RCC 7860 (cell line): ENCODE measurements around the gene STK39.

ENCODE experiments used
- DNase-seq: peaks from one replicate; pipeline ENCODE4 v3.0.0-alpha.2; 2015; ENCODE audit warnings: low spot score
- FAIRE-seq: peaks from 2 replicates; lab custom pipeline; 2012; peaks lifted over from hg19 to GRCh38; lab: Jason Lieb, UNC

STK39 gene

GRCh38 chr2:168244318-168244717 lies 3.1 kb downstream of the STK39 start:
- DNase-seq: no peak
- peak; percentile 37 for FAIRE-seq

DNA sequence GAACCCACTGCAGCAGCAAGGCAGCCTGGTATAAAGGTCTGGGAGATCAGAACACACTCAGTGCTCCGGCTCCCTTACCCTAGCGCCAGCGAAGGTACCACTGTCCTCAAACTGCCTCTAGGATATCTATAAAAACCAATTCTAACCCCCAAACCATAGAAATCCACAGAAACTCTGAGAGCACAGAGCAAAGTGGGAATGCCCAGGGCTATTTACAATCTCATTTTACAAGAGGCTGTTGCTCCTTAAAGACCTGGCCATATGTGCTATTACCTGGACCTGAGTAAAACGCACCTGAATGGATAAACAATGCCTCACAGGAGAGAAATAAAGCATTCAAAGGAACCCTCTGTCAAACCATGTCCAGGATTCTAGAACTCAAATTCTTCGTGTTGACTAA lies 4.3 kb downstream of the STK39 start:
- DNase-seq: no peak

GRCh38 chr2:168241746-168242145 lies 5.6 kb downstream of the STK39 start:
- no peak for DNase-seq
- FAIRE-seq: no peak

More for the DNA sequence above, 4.3 kb downstream of the STK39 start:
- no peak for FAIRE-seq

GRCh38 chr2:168241208-168241607 lies 6.2 kb downstream of the STK39 start:
- DNase-seq: no peak
- FAIRE-seq: no peak

DNA sequence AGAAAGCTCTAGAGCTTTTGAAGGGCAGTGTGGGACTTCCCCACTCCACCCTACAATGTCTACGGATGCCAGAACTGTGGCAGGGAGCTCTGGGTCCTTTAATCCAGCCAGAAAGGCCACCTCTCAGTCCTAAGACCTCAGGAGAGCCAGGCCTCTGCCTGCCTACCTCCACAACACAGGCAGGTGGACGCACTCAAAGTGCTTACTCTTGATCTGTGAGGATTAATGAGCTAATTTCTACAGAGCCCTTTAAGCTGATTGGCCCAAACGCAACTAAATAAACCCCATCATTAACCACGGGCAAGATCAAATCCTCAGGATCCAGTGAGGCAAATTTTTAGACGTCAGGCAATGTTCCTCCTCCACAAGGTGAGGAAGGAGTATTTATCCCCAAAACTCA lies 8.1 kb downstream of the STK39 start:
- DNase-seq (no peak), FAIRE-seq (no peak)

DNA sequence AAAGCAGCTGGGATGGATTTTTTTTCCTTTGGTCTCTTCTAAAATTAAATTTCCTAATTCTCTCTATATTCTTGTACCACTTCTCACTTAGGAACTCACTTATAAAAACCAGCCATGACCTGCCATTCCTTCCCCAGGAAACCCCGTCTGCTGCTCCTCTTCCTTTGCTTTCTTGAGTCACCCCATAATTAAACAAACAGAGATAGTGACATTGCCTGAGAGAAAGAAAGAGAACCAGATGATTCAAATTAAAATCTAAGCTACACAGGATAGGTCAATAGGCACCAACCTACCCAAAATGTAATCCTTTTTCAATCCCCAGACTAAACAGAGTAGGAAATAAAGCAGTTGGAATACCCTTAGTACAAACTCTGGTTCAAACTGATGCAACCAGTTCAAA lies 9.7 kb downstream of the STK39 start:
- no peak for DNase-seq
- no peak for FAIRE-seq

DNA sequence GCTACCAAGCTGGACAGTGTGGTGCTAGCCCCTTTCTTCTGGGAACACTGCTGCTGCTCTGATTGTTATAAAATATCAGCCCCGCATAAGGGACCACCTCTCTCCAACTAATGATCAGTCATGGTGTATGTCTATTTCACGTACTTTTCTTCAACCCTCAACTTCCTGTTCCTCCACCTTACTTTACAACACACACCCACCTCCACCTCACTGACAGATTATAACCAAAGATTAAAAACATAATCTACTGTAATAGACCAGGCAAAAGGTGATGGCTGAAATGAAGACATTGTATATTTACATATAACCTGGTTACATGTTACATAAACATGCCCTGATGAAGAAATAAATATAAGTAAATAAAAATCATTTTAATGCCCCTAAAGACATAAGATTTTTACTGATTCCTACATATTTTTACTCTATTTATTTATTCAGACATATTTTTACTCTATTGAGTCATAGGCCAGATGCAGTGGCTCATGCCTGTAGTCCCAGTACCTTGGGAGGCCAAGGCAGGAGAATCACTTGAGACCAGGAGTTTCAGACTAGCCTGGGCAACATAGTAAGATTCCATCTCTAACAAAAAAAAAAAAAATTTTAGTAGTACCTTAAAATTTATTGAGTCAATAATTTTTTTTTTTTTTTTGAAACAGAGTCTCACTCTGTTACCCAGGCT lies 12.8 kb downstream of the STK39 start:
- DNase-seq (no peak), FAIRE-seq (no peak)

GRCh38 chr2:168233726-168234406 lies 13.5 kb downstream of the STK39 start:
- FAIRE-seq: no peak
- no peak for DNase-seq

GRCh38 chr2:168233166-168233565 lies 14.2 kb downstream of the STK39 start:
- no peak for FAIRE-seq
- DNase-seq: no peak

GRCh38 chr2:168231609-168232241 lies 15.7 kb downstream of the STK39 start:
- FAIRE-seq (no peak), DNase-seq (no peak)

GRCh38 chr2:168230389-168230788 lies 17.0 kb downstream of the STK39 start:
- FAIRE-seq (no peak), DNase-seq (no peak)

DNA sequence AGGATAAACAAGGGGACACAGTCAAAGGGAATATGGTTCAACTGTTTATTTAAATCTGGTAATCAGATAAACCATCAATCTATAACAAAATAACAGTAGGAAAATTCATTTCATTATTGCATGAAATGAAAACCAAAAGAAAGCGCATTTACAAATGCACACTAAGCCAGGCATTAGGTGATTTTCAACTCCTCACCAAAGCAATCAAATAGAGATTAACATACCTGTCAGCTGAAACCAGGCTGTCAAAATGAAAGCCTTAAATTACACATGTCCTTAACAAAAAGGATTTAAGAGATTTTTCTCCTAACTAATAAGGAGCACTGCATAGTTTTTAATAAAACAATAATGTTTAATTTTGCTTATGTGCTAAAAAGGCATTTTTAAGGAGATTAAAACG lies 23.0 kb downstream of the STK39 start:
- DNase-seq (no peak), FAIRE-seq (no peak)

GRCh38 chr2:168222088-168222487 lies 25.3 kb downstream of the STK39 start:
- DNase-seq (no peak), FAIRE-seq (no peak)

- DNase-seq (peak; percentile 78), FAIRE-seq (peak; percentile 92)
Measured at GRCh38 chr2:168220965-168221819, 26.2 kb downstream of the STK39 start.

- DNase-seq (no peak), FAIRE-seq (no peak)
Measured at GRCh38 chr2:168217920-168218319, 29.5 kb downstream of the STK39 start.

- no peak for FAIRE-seq
- peak; percentile 15 for DNase-seq
Measured at GRCh38 chr2:168216351-168217005, 30.9 kb downstream of the STK39 start.

- DNase-seq: no peak
- FAIRE-seq: no peak
Measured at GRCh38 chr2:168215813-168216212, 31.6 kb downstream of the STK39 start.

DNA sequence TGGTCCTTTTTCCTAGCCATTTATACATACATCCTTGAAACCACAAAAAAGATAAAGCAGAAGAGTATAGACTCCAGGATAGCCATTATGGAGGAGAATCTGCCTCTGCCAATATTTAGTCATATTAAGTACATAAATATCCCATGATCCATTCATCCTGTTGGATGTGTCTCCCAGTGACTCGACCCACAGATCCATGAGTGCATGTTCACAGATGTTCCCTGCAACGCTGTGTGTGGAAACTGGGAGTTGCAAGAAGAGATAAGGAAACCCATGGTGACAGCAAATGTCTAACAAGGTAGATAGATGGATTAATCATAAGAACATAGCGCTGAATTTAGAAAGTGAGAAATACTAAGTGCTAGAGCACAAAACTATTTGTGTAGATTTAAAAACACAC lies 34.5 kb downstream of the STK39 start:
- peak; percentile 39 for DNase-seq
- no peak for FAIRE-seq

DNA sequence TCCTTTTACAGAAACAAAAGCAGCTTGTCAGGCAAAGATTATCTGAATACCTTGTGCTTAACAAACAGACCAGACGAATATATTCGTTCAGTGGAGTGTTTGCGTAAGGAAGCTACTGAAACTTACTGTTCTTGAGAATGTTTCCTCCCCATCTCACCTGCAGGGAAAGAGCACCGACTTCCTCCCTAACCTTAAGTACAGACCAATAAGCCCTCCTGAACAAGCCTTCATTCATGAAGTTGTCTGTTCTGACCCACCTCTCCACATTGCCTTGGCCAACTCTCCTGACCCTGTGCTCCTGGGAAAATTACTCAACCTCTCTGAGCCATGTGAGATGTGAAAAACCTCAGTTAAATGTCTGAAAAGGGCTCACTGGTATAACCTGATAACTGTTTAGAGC lies 35.2 kb downstream of the STK39 start:
- FAIRE-seq (no peak), DNase-seq (no peak)

DNA sequence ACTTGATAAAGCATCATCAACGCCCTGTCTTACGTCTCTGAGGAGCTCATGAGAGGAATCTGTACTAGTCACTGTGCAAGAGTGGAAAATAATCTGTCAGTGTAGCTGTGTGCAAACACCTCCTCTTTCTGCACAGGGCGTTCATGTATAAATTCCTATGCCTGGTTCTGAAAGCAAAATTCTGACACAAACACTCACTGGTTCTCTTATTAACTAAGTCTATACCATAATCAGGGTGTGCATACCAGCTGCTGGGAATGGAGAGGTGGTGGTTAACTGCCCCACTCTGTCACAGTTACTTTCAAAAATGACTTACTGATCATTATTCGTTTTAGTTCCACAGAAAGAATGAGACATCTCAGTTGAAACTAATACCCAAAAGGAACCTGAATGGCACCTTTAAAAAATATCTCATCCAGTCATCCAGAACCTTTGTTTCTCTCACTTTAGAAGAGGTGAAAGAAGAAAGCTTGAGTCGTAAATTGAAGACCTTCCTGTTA lies 35.7 kb downstream of the STK39 start:
- no peak for FAIRE-seq
- no peak for DNase-seq
